ENCODE data around the gene LMBRD2. TPM values are rescaled to one million over a fixed set of nuclear protein-coding genes. Genes with fewer than 3 reads are reported as not detected.

LMBRD2 gene
- total and polyA plus RNA-seq, 2 of the 8 experiments (the other 6 are each of a cell fraction or from before 2014, with no cell fraction given), result 1.1 to 4.1 TPM

DNA sequence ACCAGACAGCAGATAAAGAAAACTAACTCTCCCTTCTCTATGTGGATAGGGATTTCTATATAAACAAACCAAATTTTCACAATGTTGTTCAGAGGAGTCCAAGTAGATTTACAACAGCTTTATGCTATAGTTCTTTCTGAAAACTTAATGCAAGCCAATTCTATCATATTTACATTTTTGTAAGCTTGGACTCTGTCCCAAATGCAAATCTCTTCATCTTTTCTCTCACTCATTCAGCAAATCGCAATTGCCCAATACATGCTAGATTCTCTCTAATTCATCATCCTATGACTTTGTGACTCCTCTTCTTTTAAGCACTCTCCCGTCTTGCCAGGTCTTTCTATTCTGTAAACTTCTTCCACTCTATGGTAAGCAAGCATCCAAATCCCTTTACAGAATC lies 45.9 kb downstream of the LMBRD2 start:
- WGBS, 2 experiments (ENCODE audit: extremely low coverage in 1 of 2, insufficient coverage in 1 of 2, insufficient read length in 1 of 2, insufficient replicate concordance in 2 of 2, low coverage in 1 of 2, low lambda C conversion rate in 2 of 2, missing lambda C conversion rate in 1 of 2), result 88% methylated on average over 2 of the region's 2 CpGs; no CpG with 5 or more reads in 1 of the 2 experiments
- Histone ChIP-seq H2BK15ac (ENCODE audit: low read length) (no peak overlapping the region), H2BK5ac (ENCODE audit: low read depth, low read length) (no peak overlapping the region), H3K9ac (replicated peaks in 1 of 4; ENCODE audit: extremely low read depth in 1 of 4, low read depth in 3 of 4, low read length in 3 of 4) (no peak overlapping the region), H3K79me2 (ENCODE audit: control insufficient read depth in 1 of 2, insufficient read depth in 2 of 2, low read length in 2 of 2) (no peaks in the 10 kb centered on the region), H3K27me3 (replicated peaks in 1 of 4; ENCODE audit: control insufficient read depth in 3 of 4, extremely low read depth in 1 of 4, insufficient read depth in 3 of 4, low read length in 3 of 4) (no peaks in the 10 kb centered on the region), H3K4me2 (ENCODE audit: insufficient read depth in 1 of 2, low read depth in 2 of 2, low read length in 2 of 2) (no peak overlapping the region), H2BK20ac (ENCODE audit: low read length) (no peak overlapping the region), H2BK120ac (replicated peaks; ENCODE audit: low read depth, low read length) (no peak overlapping the region), H3K27ac (ENCODE audit: low read depth, low read length) (no peak overlapping the region), H3K36me3 (ENCODE audit: control insufficient read depth in 2 of 4, insufficient read depth in 4 of 4, low read length in 3 of 4) (no peaks in the 10 kb centered on the region), H3K4ac (replicated peaks; ENCODE audit: insufficient read length, low read depth, low read length) (no peak overlapping the region), H2BK12ac (ENCODE audit: low read depth, low read length) (no peak overlapping the region), H3K14ac (ENCODE audit: insufficient read length) (no peak overlapping the region), H3K9me3 (ENCODE audit: insufficient read depth in 2 of 2, low read depth in 1 of 2, low read length in 1 of 2) (no peaks in the 10 kb centered on the region), H3K79me1 (ENCODE audit: low read depth, low read length) (no peaks in the 10 kb centered on the region), H4K5ac (ENCODE audit: insufficient read length, low read depth, low read length) (no peak overlapping the region), H3K56ac (replicated peaks; ENCODE audit: insufficient read length, low read depth, low read length) (no peak overlapping the region), H4K8ac (ENCODE audit: extremely low read depth, insufficient read depth, low read length) (no peak overlapping the region), H2AK5ac (ENCODE audit: low read depth, low read length) (no peak overlapping the region), H3K23me2 (ENCODE audit: low read depth, low read length) (no peaks in the 10 kb centered on the region), H3K4me1 (replicated peaks in 1 of 4; ENCODE audit: control insufficient read depth in 3 of 4, insufficient read depth in 4 of 4, low read length in 3 of 4) (no peaks in the 10 kb centered on the region; a peak in 1 of 7 replicates), H4K91ac (replicated peaks; ENCODE audit: insufficient read length, low read length) (no peak overlapping the region), H2AFZ (ENCODE audit: low read length) (no peak overlapping the region), H4K20me1 (replicated peaks in 1 of 2; ENCODE audit: control insufficient read depth in 1 of 2, insufficient read depth in 2 of 2, low read length in 2 of 2) (peaks cover 0 to 2% of the 10 kb centered on the region in 2 experiments), H3K4me3 (ENCODE audit: extremely low read depth in 1 of 4, insufficient read depth in 2 of 4, low read depth in 3 of 4, low read length in 4 of 4) (no peak overlapping the region), H3K18ac (ENCODE audit: extremely low read depth, low read length) (no peak overlapping the region), H3K23ac (ENCODE audit: insufficient read length) (no peak overlapping the region)
- FAIRE-seq, result no peak
- ChIA-PET POLR2A (ENCODE audit: partially characterized antibody) (no interaction called here), CTCF (ENCODE audit: partially characterized antibody) (interaction anchor here (1.2 kb wide), 1 partner anchor 26 kb away, joined by 5 read pairs; no protein-coding TSS in a partner anchor)
- TF ChIP-seq, protein P1, sequence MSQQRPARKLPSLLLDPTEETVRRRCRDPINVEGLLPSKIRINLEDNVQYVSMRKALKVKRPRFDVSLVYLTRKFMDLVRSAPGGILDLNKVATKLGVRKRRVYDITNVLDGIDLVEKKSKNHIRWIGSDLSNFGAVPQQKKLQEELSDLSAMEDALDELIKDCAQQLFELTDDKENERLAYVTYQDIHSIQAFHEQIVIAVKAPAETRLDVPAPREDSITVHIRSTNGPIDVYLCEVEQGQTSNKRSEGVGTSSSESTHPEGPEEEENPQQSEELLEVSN (IDR thresholded peaks at IDR 0.05), result no peak
- no peak for TF ChIP-seq BRCA1 (IDR thresholded peaks at IDR 0.05; ENCODE audit: low read depth, low read length)
- TF ChIP-seq SP4 (IDR thresholded peaks at IDR 0.05; ENCODE audit: low read length), result no peak
- no peak for TF ChIP-seq JUND (IDR thresholded peaks at IDR 0.05; ENCODE audit: low read length)
- TF ChIP-seq, protein P2, sequence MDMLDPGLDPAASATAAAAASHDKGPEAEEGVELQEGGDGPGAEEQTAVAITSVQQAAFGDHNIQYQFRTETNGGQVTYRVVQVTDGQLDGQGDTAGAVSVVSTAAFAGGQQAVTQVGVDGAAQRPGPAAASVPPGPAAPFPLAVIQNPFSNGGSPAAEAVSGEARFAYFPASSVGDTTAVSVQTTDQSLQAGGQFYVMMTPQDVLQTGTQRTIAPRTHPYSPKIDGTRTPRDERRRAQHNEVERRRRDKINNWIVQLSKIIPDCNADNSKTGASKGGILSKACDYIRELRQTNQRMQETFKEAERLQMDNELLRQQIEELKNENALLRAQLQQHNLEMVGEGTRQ (IDR thresholded peaks at IDR 0.05; ENCODE audit: low read length), result no peak
- no peak for TF ChIP-seq RXRA (IDR thresholded peaks at IDR 0.05; ENCODE audit: insufficient read depth, low read depth, low read length)
- no peak for DNase-seq (ENCODE audit: low read depth in 1 of 2, low spot score in 2 of 2)

Data from H1 (cell line).